HG03439 (cell line): ENCODE results near the gene ITFG2.

Experiments
- ATAC-seq: cut with Tn5 transposase; IDR thresholded peaks from one replicate; pipeline ENCODE4 v1.9.1; 2021; ENCODE audit warnings: mild to moderate bottlenecking, moderate library complexity; ENCODE audit not compliant: unreplicated experiment

The ITFG2 gene

DNA sequence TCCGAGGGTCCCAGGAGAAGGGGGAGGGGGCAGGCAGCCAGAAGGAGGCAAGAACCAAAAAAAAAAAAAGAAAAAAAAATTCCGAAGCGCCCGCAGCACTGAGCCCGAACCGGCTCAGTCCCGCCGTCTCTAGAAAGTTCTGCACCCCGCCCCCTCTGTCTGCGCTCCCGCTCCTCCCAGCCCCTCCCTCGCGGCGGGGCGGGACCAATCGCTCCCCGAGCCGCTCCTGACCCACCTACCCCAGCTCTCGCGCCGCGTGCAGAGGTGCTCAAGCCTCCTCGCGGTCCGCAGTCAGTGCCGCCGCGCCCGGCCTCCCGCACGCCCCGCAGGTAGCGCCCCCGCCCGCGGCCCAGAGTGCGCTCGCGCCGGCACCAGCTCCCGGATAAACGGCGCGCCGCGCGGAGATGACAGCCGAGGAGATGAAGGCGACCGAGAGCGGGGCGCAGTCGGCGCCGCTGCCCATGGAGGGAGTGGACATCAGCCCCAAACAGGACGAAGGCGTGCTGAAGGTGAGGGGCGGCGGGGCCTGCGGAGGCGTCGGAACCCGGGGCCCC lies 17.7 kb upstream of the ITFG2 start, which contains the start of gene FKBP4:
Gene FKBP4, plus strand, starts transcription at position 235 of the 554 bp plus-strand sequence. Its CDS starts 170 bp downstream, at position 405.
- peak; percentile 83 for ATAC-seq

DNA sequence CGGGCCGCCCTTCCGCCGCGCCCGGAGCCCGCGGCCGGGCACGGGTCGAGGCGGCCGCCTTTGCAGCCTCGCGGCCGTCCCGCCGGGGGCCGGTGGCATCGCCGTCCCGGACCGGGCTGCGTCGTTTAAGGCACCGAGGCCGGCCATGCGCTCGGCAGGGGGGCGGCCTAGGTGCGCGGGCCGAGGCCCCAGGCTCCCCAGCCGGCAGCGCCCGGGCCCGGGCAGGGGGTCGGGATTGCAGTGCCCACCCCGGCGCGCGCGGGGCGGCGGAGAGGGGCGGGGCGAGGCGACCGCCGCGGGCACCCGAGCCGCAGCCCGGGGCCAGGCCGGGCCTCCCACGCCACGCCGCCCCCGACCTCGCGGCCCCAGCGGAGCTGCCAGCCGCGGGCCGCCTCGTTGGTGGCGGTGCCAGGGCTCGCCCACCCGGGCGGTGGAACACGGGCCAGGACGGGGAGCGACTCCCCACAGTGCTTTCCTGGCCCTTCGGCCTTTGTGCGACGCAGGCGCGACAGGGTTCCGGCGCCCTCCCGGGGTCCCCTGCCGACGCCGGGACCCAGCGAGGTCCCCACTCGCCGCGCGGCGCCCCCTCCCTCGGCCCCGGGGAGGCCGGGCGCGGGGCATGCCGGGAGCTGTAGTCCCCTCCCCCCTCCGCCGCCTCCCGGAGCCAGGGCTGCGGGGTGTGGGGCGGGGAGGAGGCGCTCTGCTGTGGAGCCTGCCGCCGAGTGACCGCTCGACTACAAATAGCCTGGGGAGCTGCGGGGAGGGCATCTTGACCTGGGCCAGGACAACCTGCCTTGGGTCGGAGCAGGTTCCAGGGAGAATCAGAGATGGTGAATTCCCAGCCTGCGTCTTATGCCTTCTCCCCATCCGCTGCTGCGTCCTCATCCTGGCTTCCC lies 16.9 kb upstream of the ITFG2 start:
- ATAC-seq: peak; percentile 62

DNA sequence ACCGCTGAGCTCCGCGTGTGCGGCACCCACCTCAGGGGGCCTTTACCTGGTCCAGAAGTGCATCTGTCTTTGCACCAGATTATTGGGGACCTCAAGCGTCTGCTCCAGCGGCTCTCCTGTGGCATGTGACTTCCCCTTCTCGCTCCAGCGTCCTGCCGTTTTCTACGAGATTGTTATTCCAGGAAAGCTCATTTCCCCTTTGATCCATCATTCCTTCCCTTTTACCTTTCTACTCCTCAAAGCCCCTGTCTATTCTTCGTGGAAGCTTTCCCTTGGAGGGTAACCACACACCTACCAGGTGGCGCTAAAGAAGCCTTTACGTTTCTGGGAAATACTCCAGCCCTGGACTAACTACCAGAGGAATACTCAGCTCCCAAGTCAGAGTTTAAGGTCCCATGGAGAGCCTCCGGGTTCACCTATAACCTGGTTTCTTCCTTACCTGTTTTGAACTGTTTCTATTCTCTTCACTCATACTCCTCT lies 16.2 kb upstream of the ITFG2 start:
- ATAC-seq: no peak

DNA sequence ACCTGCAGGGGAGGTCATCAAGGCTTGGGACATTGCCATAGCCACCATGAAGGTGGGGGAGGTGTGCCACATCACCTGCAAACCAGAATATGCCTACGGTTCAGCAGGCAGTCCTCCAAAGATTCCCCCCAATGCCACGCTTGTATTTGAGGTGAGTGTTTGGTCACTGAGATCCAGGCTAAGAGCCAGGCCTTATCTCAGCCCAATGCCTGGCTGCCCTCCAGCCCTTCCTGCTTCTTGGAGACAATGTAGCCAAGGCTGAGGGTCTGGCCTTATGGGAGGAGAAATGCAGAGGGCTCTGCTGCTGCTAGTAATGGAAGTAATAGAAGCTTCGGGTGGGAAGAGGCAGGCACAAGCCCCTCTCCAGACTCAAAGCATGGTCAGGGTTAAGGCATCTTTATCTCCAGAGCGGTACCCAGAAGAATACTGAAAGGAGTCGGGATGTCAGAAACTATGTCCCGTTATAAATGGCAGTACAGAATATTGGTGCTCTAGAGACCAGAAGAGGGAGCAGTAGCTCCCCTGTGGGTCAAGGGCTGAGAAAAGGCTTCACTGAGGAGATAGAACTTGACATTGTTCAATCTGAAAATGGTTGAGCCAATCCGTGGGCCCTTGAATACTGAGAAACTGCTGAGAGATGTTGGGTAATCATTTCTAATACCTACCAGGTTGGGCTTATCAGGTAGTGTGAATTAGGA lies 14.6 kb upstream of the ITFG2 start:
- no peak for ATAC-seq

DNA sequence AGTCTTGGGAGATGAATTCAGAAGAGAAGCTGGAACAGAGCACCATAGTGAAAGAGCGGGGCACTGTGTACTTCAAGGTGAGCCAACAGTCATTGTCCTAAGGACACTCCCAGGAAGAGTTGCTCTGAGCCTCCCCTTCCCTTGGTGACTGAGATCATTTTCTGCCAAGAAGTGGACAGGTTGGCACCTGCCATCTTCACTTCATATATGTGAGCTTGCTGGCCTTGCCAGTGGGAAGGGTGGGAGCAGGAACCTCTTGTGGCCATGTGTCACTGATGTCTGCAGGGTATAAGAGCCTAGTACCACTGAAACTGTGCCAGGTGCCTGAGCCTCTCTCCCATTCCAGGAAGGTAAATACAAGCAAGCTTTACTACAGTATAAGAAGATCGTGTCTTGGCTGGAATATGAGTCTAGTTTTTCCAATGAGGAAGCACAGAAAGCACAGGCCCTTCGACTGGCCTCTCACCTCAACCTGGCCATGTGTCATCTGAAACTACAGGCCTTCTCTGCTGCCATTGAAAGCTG lies 12.4 kb upstream of the ITFG2 start:
- no peak for ATAC-seq

DNA sequence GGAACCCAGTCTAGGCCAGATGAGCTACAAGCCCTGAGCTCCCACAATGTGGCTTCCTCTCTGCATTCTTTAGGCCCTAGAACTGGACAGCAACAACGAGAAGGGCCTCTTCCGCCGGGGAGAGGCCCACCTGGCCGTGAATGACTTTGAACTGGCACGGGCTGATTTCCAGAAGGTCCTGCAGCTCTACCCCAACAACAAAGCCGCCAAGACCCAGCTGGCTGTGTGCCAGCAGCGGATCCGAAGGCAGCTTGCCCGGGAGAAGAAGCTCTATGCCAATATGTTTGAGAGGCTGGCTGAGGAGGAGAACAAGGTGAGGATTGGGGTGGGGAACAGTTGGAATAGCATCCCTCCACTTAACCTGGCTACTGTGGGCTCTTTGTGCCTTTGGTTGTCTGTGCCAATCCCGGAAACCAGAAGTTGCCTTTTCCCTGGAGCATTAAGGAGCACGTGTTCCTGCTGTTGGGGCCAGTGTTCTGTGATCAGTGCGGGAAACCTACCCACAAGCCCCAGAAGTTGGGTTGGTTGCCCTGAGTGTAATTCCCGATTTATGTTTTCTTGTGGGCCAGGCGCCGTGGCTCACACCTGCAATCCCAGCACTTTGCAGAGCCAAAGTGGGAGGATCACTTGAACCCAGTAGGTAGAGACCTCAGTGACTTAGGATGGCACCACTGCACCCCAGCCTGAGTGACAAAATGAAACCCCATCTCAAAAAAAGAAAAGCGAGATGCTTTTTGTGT lies 11.3 kb upstream of the ITFG2 start:
- ATAC-seq: no peak

DNA sequence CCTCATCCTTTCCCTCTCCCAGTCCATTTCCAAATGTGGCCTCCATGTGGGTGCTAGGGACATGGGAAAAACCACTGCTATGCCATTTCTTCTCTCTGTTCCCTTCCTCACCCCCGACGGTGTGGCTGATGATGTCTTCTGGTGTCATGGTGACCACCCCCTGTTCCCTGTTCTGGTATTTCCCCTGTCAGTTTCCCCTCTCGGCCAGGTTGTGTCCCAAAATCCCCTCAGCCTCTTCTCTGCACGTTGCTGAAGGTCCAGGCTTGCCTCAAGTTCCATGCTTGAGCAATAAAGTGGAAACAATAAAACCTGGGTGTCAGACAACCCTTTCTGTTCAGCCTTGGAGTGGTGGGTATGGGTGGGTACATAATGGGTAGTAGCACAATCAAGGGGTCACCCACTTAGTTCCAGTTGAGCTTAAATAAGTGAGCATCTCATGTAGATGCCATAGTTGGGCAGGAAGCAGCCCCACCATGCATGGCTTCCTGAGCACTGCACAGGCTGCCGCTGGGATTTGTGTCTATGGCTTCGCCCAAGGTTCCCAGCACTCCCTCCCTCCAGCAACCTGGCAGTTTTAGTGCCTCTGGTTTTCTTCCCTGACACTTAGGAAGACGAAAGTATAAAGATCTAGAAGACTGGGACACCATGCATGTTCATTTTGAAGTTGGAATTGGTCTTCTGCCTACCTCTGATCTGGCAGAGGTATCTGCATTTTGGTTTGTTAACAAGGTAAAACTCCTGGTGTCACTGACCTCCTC lies 8.7 kb upstream of the ITFG2 start:
- no peak for ATAC-seq

DNA sequence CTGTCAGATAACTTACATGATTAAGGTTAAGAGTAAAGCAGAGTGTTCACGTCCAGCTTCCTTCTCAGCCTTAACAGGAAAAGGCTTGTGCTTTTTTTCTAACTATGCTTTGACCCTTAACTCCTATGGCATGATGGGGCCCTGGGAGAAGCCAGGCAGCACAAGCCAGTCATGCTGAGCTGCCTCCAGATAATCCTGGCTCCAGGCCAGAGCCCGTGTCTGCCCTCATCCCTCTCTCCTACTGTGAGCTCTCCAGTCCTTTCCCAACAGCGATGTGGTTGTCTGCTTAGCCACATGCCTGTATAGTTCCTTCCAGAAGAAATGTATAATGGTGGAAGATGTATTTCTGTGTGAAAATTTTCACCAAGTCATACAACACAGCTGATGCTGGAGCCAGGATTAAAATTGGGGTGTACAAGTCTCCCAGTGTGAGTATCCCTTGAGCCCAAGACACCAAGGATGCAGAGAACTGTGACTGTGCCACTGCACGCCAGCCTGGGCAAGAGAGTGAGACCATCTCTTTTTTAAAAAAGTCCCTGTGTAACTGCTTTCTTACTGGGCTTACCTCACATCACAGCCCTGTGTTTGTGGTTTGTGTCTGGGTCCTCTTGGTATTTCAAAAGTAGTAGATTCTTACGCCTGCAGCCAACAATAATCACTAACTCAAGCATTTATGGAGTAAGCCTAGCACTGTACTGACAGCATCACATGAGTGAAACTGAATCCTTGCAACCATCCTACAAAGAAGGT lies 7.9 kb upstream of the ITFG2 start:
- no peak for ATAC-seq

DNA sequence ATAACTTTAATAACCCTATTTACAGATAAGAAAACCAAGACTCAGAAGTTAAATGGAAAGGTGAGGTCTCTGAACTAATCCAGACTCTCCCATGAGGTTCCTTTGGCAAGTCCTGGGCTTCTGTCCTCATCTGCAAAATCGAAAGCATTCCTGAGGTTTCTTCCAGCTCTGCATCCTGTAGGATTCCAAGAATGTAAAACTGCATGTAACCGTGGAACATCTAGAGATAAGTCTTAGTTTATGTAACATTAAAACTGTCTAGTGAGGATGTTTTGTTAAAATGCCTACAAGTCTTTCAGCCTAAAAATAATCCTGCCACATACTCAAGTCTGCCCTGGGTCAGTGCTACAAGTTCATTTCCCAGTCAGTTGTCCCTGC lies 7.3 kb upstream of the ITFG2 start:
- no peak for ATAC-seq

DNA sequence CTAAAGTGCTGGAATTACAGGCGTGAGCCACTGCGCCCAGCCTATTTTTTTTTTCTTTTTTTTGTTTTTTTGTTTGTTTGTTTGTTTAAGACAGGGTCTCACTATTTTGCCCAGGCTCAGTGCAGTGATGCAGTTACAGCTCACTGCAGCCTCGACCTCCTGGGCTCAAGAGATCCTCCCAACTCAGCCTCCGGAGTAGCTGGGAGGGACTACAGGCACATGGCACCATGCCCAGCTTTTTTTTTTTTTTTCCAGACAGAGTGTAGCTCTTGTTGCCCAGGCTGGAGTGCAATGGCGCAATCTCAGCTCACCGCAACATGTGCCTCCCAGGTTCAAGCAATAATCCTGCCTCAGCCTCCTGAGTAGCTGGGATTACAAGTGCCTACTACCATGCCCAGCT lies 5.8 kb upstream of the ITFG2 start:
- ATAC-seq: no peak

DNA sequence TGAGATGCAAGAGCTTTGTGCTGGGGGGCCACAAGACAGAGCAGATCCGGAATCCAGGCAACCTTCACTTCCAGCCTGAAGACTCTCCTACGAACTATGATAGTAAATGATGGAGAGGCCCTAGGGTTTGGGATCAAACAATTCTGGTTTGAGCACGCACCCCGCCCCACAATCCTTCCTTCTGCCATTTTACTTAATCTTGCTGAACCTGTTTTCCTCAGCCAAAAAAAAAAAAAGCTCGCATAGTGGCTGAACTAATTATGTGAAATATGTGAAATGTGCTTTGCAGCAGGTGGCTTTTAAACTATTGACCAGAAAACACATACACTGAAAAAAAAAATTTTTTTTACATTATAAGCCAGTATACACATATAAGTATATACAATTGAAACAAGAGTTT lies 667 bp upstream of the ITFG2 start:
- ATAC-seq: no peak

DNA sequence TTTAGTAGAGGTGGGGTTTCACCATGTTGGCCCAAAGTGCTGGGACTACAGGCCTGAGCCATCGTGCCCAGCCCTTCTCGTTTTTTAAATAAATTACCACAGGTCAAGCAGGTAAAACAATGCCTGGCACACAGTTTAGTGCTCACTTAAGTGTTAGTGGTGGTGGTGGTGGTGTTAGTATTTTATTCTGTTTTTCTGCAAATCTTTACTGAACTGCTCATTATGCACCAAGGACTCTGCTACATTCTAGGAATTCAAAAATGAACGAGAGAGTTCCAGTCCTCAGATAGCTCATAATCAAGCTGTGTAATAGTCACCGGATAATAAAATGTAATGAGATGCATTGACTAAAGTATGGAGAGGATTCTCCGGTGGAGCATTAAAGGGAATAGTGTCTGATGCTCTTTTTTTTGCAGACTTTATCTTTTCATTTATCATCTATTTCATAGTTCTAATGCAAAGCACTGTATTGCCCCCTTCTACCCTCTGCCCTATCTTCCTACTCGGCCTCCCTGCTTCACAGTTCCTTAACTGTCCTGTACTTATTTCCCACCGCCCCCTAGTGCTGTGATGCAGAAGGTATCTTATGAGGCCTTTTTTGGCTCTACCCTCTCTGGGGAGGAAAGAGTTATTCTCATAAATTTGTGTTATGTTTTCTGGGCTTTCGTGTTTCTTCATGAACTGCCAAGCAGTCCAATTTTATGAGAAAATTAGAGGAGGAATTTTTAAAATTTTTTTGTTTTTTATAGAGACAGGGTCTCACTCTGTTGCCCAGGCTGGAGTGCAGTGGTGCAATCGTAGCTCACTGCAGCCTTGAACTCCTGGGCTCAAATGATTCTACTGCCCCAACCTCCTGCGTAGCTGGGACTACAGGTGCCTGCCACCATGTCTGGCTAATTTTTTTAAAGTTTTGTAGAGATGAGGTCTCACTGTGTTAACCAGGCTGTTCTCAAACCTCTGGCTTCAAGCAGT lies 1.0 kb downstream of the ITFG2 start:
- peak; percentile 4 for ATAC-seq

DNA sequence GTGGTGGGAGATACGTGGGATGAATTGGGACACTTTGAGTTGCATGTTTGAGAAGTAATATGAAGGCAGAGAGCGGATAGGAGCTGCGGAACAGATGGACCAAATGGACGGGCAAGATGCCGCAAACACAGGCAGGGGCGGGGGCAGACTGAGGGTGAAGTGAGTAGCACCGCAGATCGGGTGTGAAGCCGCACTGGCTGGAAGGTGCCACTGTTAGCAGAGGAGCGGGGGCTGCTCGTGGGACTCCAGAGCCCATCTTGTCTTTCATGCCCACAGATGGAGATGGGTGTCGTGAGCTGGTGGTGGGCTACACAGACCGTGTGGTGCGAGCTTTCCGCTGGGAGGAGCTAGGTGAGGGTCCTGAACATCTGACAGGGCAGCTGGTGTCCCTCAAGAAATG lies 7.3 kb downstream of the ITFG2 start:
- no peak for ATAC-seq

DNA sequence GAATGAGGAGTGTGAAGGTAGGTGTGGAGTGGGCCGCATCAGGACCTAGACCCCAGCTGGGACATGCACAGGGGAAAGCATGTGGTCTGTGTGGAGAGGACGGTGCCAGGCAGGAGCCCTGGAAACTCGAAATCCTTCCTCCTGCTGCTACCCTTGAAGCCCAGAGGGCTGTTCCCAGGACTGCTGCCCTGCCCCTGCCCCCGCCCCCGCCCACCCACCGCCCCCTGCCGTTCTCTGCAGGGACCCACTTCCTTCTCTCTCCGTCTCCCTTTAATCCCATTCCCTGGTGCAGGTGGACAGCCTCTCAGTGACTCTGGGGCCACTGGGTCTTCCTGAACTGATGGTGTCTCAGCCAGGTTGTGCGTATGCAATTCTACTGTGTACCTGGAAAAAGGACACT lies 8.0 kb downstream of the ITFG2 start:
- no peak for ATAC-seq

DNA sequence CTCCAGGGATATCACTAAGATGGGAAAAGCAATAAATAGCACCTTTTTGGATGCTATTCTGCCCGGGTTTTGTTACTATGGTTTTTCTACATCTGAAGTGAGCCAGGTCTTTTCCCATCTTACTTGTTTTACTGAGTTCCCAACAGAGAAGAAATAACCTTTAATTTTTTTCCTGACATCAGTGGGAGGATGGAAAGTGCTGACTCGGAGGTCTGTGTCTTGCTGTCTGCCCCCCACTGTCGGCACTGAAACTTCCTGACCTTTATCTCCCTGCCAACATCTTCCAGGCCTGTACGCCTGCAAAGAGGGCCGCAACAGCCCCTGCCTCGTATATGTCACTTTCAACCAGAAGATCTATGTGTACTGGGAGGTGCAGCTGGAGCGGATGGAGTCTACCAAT lies 11.0 kb downstream of the ITFG2 start:
- no peak for ATAC-seq

DNA sequence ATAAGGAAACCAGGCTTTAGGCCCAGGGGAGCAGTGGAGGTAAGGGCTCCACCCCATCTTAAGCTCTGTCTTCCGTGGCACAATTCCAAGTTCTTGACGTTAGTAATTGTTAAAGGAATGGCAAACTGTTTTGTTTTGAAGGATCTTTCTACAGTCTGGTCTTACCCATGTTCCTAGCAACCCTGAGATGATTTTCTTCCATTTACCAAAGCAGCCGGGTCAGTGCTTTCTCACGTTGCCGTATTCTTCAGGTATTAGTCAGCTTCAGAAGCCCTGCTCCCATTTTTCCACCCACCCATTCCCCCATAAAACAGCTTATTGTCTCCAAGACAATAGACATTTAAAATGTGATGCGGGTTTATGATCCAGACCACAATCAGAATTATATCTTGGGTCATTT lies 12.1 kb downstream of the ITFG2 start:
- ATAC-seq: no peak

DNA sequence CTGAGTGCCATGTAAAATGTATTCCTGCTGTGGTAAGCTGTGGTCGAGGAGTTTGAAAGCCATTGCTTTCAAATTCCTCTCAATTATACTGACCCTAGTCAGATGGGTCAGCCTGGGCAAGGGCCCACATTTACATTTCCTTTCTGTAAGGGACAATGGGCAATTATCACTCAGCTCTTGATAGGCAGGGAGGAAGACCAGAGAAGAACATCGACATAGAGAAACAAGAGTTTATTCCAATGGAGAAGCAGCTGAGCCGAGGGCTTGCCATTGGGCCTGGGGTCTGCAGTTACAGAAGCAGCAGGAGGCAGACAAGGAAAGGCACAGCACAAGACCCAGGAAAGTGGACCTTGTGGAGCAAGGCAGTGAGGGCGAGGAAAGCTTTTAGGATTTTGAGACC lies 12.7 kb downstream of the ITFG2 start:
- ATAC-seq: no peak

DNA sequence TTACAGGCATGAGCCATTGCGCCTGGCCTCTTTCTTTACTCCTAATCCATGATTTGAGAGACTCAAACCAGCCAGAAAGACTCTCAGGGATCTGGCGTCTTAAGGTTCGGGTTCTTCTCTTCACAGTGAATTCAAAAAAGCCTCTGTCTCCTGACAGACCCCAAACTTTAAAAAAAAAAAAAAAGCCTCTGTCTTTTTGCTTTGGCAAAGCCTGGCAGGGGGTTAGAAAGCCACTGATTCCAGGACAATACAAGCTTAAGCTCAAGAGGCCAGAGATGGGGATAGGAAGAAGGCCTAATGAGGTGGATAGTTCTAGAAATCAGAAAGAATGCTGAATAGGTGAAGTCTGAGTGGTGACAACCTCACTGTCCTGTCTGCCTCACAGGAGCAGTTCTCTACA lies 13.6 kb downstream of the ITFG2 start:
- ATAC-seq: no peak
